HuH-7.5 (cell line): ENCODE data around the gene DNAH11.

Source experiments
- DNase-seq: peaks from one replicate; pipeline ENCODE4 v3.0.0; 2011; ENCODE audit warnings: low spot score

DNAH11 gene

GRCh38 chr7:21550821-21551531 is 8.1 kb downstream of the DNAH11 start:
- no peak for DNase-seq

- DNase-seq = no peak
These were observed 19.5 kb downstream of the DNAH11 start for GRCh38 chr7:21562385-21562784.

- no peak for DNase-seq
These were observed 22.8 kb downstream of the DNAH11 start for GRCh38 chr7:21565614-21566013.

GRCh38 chr7:21566094-21566493 is 23.3 kb downstream of the DNAH11 start:
- DNase-seq = no peak

- no peak for DNase-seq
These were observed 25.9 kb downstream of the DNAH11 start for GRCh38 chr7:21568762-21569161.

- no peak for DNase-seq
These were observed 29.8 kb downstream of the DNAH11 start for GRCh38 chr7:21572331-21573313.

- DNase-seq = no peak
These were observed 36.7 kb downstream of the DNAH11 start for GRCh38 chr7:21579341-21580072.

GRCh38 chr7:21580073-21580521 is 37.3 kb downstream of the DNAH11 start:
- no peak for DNase-seq

- no peak for DNase-seq
These were observed 42.4 kb downstream of the DNAH11 start for GRCh38 chr7:21585070-21585724.

GRCh38 chr7:21587139-21587784 is 44.4 kb downstream of the DNAH11 start:
- DNase-seq = no peak

GRCh38 chr7:21596801-21597200 is 54.0 kb downstream of the DNAH11 start:
- no peak for DNase-seq

- DNase-seq = no peak
These were observed 60.6 kb downstream of the DNAH11 start for GRCh38 chr7:21603462-21603861.

GRCh38 chr7:21603972-21604749 is 61.3 kb downstream of the DNAH11 start:
- DNase-seq = no peak

GRCh38 chr7:21605008-21605585 is 62.3 kb downstream of the DNAH11 start:
- no peak for DNase-seq

GRCh38 chr7:21608465-21608864 is 65.6 kb downstream of the DNAH11 start:
- DNase-seq = no peak

GRCh38 chr7:21611129-21611528 is 68.3 kb downstream of the DNAH11 start:
- no peak for DNase-seq

GRCh38 chr7:21616091-21616490 is 73.3 kb downstream of the DNAH11 start:
- no peak for DNase-seq

- no peak for DNase-seq
These were observed 74.1 kb downstream of the DNAH11 start for GRCh38 chr7:21616796-21617436.

- no peak for DNase-seq
These were observed 74.7 kb downstream of the DNAH11 start for GRCh38 chr7:21617513-21617912.
